B cell (primary cell): ENCODE data around the gene ZNF597.

Experiments
- CTCF ChIP-seq: fragments of 200-600 bp; IDR thresholded peaks from one replicate; pipeline ENCODE4 v1.8.0; 2022; ENCODE audit warnings: antibody characterized with exemption, mild to moderate bottlenecking
- EZH2 ChIP-seq: IDR thresholded peaks from 2 replicates; pipeline ENCODE4 v1.6.1; 2012; ENCODE audit warnings: borderline replicate concordance, low read depth, mild to moderate bottlenecking, moderate library complexity, low read length; ENCODE audit not compliant: insufficient read depth, poor library complexity, severe bottlenecking

GRCh38 chr16:3487521-3488410 is 44.5 kb upstream of the ZNF597 start:
- TF ChIP-seq CTCF: no peak
- no peak for TF ChIP-seq EZH2
